ENCODE measurements around the gene NPAS1.
"Not testable (repeated sequence)": the region's sequence is repeated elsewhere in the genome, so short reads cannot be mapped to it uniquely, and the experiment has no call there.

NPAS1 gene

GRCh38 chr19:46992699-46993535 lies 26.7 kb upstream of the NPAS1 start:
- DNase-seq (ENCODE audit: low spot score) = no peak

- DNase-seq (ENCODE audit: low spot score) = no peak
These were observed 26.0 kb upstream of the NPAS1 start for GRCh38 chr19:46993622-46994021.

GRCh38 chr19:46994141-46994686 lies 25.4 kb upstream of the NPAS1 start:
- no peak for DNase-seq (ENCODE audit: low spot score)

GRCh38 chr19:46995492-46995891 lies 24.1 kb upstream of the NPAS1 start:
- DNase-seq (ENCODE audit: low spot score) = no peak

GRCh38 chr19:46998445-46999125 lies 21.1 kb upstream of the NPAS1 start:
- DNase-seq (ENCODE audit: low spot score) = no peak

GRCh38 chr19:46999377-46999776 lies 20.3 kb upstream of the NPAS1 start:
- no peak for DNase-seq (ENCODE audit: low spot score)

- no peak for DNase-seq (ENCODE audit: low spot score)
These were observed 19.8 kb upstream of the NPAS1 start for GRCh38 chr19:46999878-47000277.

GRCh38 chr19:47000373-47000772 lies 19.3 kb upstream of the NPAS1 start:
- DNase-seq (ENCODE audit: low spot score) = no peak

- DNase-seq (ENCODE audit: low spot score) = no peak
These were observed 18.1 kb upstream of the NPAS1 start for GRCh38 chr19:47001584-47001983.

- DNase-seq (ENCODE audit: low spot score) = peak; percentile 37
These were observed 17.4 kb upstream of the NPAS1 start for GRCh38 chr19:47002106-47002766.

- no peak for DNase-seq (ENCODE audit: low spot score)
These were observed 16.6 kb upstream of the NPAS1 start for GRCh38 chr19:47002853-47003610.

- no peak for DNase-seq (ENCODE audit: low spot score)
These were observed 15.8 kb upstream of the NPAS1 start for GRCh38 chr19:47003611-47004465.

- DNase-seq (ENCODE audit: low spot score) = peak; percentile 56
These were observed 14.4 kb upstream of the NPAS1 start for GRCh38 chr19:47005164-47005641.

- DNase-seq (ENCODE audit: low spot score) = peak; percentile 56
These were observed 13.8 kb upstream of the NPAS1 start for GRCh38 chr19:47005873-47006272.

- DNase-seq (ENCODE audit: low spot score) = no peak
These were observed 13.1 kb upstream of the NPAS1 start for GRCh38 chr19:47006496-47006895.

GRCh38 chr19:47010549-47010948 lies 9.1 kb upstream of the NPAS1 start:
- not testable (repeated sequence) for DNase-seq (ENCODE audit: low spot score)

- no peak for DNase-seq (ENCODE audit: low spot score)
These were observed 7.0 kb upstream of the NPAS1 start for GRCh38 chr19:47012617-47013016.

- peak; percentile 75 for DNase-seq (ENCODE audit: low spot score)
These were observed 6.6 kb upstream of the NPAS1 start for GRCh38 chr19:47013041-47013517.

- no peak for DNase-seq (ENCODE audit: low spot score)
These were observed 714 bp upstream of the NPAS1 start for GRCh38 chr19:47018923-47019322.

GRCh38 chr19:47020132-47020805 lies 632 bp downstream of the NPAS1 start:
- no peak for DNase-seq (ENCODE audit: low spot score)
